Measurements from ENCODE around the gene ORAI1.
A peak's percentile ranks its signal among the peaks of the same experiment; 100 is the strongest.
"Not testable (repeated sequence)": the region's sequence is repeated elsewhere in the genome, so short reads cannot be mapped to it uniquely, and the experiment has no call there.

Gene ORAI1

DNA sequence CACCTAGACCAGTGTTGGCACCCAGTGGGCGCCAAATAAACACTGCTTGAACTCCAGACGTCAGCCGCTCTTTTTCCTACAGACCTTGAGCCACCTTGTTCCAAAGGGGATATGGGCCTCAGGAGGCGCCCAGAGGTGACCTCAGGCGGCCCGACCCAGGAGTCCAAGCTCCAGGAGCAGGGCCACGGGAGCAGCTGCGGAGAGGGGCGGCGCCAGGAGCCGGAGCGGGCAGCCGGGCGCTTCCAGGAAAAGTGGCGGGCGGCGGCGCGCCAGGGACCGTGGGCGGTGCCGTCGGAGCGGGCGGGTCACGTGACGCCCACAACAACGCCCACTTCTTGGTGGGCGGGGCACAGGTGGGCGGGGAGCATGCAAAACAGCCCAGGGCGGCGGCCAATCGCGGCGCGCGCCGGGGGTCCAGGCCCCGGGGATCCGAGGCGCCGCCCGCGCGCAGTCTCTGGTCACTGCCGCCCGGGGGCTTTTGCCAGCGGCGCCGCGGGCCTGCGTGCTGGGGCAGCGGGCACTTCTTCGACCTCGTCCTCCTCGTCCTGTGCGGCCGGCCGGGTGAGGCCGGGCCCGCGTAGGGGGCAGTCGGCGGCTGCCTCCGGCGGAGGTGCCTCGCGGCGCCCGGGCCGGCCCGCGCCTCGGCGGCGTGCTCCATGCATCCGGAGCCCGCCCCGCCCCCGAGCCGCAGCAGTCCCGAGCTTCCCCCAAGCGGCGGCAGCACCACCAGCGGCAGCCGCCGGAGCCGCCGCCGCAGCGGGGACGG lies at the start of gene ORAI1:
Gene ORAI1 (plus strand): TSS at position 444 of the 766 bp plus-strand sequence.
- peak; percentile 95 for DNase-seq

DNA sequence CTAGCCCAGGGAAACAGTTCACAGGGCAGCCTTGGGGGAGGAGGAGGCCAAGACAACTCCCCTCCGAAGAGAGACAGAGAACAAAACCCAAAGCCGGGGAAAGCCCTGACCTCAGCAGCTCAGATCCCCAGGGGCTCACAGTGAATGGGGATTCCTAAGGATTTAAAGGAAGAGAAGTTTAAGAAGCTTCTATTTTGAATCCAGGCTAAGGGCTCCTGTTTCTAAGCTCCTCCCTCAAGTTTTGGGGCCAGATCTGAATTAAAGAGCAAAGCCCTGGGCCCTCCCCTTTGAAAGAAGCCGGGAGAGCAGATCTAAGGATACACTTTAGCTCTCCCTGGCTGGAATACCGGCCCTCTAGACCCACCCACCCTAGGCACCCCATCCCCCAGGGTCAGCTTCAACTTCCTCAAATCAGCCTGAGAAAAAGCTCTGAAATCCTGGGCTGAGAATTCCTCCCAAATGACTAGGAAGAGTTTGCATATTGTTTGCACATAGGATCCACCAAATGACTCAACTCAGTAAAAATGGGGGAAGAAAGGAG lies 49.4 kb upstream of the ORAI1 start:
- DNase-seq, result no peak

DNA sequence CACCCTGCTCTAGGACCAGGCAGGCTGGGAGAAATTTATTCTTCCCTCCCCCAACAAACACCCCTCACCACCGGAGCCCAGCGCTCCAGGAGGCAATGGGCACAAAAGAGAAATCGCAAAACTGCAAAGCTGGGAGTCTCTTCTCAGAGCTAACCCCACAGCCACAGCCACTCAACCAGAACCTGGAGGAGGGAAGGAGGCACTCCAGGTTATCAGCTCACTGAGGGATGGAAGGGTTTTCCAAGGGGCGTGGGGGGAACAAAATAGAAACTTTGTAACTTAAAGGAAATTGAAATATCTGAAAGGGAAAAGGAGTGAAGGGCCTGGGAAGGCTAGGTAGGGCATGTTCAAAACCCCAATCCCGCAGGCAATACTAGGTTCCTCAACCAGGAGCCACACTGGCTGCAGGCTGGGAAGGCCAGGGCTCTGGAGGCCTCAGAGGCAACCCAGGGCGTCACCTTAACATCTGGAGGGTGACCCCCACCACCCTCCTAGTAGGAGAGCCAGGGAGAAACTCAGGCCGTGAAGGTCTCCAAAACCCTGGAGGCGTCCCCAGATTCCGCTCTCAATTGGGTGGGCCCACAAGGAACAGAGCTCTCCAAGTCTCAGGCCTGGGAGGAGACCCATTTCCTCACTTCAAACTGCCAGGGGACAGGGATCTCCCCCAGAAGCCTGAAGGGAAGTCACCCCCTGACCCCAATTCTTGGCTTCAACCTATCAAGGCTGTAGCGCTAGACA lies 48.7 kb upstream of the ORAI1 start:
- DNase-seq, result no peak

DNA sequence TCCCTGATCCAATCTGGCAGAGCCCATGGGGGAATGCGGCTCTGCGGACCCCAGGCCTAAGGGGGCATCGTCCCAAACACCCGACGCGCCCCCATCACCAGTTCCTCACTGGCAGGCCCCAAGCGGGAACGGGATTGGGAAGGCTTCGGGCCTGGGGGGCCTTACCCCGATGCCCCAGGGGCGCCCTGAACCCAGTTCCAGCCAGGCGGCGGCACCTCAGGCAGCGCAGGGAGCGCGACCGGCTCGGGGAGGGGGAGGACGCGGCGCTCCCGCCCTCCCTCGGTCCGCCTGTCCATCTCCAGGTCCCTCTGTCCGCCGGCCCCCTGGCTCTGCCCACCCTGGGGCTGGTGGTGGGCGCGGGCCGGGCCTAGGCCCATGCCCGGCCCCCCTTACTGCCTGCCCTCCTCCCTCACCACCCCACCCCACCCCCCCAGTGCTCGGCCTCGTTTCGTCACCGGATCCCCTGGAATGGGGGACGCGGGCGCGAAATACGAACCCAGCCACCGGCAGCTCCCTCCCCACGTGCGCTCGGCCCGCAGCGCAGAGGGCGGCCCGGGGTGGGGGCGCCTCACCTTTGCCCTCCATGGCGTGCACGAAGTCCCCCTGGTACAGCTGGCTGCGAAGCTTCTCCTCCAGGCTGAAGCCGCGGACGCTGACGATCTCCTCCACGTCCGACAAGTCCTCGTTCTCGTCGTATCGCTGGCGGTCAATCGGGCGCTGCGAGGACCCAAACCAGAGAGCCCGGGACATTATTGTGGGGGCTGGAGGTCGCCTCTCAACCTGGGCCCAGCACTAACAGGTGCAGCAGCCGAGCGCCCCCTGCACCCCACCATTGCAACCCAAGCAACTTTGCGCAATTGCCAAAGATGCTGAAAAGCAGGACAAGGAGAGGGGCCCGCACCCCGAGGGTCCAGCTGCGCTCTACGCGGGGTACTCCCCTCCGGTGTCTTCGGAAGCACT lies 47.8 kb upstream of the ORAI1 start:
- peak; percentile 41 for DNase-seq

DNA sequence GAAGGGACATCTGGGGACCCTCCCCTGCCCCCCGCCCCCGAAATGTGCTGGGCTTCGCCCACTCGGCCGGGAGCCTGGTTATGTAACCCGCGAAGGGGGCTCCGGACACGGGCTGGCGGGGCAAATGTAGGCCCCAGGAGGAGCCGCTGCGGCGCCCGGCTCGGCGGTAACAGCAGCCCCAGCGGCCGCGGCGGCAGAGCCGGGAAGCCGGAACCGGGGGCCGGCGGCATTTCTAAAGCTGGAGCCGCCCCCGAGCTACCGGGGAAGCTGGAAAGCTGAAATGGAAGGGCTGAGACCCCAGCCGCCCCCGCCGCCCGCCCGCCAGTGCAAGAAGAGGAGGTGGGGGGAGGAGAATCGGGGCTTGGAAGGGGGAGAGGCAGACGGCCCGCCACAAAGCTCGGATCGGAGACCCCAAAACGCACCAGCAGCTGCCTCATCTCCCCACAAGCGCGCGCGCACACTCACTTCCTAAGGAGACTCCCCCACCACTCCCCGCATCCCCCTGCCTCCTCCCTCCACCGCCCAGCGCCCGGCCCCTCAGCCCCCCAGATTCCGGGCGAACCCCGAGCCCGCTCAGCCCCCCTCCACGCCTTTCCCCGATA lies 47.0 kb upstream of the ORAI1 start:
- peak; percentile 43 for DNase-seq

DNA sequence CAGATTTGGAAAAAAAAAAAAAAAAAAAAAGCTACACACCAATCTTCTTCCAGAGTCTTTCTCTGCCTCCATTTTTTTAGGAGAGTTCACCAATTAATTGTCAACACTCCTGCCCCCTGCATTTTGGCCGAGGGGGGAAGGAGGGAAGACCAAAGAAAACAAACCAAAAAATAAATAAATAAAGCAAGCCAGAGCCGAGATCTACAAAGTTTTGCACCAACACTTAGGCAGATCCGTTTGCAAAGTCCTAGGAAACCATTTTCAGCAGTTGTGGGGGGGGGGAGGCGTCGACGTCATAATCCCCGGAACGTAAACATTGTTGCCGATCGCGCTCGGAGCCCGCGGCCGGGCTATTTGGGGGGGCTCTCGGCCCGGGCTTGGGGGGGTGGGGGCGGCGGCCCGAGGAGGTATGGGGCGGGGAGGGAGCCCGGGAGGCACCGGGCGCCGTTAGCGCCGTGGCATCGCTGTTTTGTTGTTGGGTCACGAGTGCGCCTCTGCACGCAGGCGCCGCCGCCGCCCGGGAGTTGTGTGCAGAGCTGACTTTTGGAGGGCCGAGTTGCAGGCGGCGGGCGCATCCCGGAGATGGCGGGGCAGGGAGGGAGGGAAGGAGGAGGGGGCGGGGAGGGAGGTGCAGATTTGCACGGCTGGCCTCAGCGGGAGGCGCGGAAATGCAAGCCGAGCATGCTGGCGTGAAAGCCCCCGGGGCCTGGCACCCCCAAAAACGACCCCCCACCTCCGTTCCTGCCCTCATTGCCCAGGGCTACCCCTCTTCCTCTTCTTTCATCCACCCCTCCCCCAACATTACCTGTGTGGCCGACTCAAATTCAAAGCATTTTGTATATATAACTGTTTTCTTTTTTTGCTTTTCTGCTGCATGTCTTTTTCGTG lies 46.1 kb upstream of the ORAI1 start:
- peak; percentile 76 for DNase-seq

DNA sequence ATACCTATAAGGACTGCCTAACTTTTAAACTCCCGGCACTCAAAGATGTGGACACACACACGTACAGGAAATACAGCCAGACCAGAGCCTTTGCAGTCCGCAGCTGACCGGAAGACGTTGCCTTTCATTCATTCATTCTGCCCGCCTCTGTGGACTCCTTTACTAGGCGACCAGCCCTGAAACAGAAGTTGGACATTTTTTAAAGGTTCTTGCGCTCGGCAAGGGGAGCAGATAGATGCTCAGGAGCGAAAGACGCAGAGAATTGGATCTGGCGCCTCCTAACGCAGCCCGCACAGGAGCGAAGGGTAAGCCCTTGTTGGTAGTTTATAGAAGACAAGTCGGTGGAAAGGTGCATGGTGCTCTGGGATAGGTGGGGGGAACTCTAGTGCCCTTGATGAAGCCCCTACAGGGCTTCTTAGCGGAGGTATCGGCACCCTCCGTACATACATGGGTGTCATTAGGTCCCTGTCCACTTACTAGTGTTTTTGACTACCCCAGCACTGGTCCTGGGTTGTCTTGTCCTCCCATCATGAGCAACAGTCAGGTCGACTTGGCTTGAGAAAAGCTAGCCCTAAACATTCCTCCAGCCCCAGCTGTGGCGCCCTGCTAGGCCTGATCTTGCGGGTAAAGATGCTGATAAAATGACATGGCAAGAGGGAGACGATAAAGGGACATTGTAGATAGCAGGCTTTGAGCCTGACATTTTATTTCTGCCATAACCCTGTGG lies 45.2 kb upstream of the ORAI1 start, which contains the start of gene KDM2B:
Gene KDM2B (minus strand): TSS at position 65 of the 727 bp plus-strand sequence. CDS start 112 bp downstream, outside the sequence.
- peak; percentile 21 for DNase-seq

DNA sequence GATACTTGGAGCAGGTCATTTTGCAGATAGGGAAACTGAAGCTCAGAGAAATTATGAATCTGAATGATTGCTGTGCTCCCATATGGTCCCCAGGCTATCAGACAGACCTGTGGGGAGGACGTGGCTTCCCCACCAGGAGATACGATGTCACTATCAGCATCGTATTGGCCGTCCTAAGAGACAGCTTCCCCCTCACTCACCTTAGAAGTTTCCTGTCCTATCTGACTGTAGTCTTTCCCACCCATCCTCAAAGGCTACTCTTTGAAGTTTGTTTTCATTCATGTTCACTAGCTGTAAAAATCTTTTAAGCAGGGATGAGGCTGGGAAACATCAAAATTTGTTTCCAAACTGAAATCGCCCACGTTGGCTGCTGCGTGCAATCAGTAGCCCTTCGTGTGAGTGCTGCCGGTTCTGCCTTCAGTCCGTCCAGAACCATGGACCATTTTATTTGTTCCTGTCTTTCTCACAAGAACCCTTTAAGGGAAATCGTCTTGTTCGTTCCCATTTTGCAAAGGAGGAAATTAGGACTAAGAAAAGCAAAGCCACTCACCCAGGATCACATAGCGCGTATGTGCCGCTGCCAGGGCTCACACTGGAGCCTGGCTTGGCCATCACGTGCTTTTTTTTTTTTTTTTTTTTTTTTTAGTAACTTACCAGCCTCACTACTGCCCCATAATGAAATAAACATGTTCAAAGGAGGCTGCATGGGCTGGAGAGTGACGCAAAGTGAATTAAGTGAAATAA lies 44.5 kb upstream of the ORAI1 start:
- no peak for DNase-seq

DNA sequence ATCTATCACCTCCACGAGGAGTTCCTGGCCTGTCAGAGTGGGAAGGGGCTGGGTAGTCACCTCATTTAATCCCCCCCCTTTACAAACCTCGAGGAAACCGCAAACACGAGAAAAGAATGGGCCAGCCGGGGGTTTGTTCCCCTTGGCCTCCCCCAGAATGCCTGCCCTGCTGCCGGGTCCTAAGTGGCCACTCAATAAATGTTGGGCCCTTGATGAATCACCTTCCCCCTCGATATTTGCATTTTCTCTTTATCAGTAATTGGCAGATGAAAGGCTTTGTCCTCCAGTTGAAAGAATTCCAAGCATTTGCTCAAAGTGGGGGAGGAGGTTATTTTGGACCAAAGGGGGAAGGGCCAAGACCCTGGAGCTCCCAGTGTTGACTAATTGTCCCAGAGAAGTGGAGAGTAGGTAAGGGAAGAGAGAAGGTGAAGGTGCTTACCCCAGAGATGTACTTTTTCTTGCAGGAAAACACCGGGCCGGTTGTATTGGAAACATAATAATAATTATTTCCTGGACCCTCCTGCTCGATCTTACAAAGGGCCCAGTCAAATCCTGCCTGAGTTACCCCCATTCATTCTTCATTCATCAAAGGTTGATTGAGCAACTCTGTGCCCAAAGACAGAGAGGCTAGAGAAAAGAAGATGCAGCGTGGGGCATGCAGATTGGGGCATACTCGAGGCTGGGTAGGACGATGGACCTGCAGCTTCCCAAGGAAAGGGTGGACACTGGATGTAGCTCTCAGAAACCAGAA lies 43.6 kb upstream of the ORAI1 start:
- DNase-seq, result no peak

DNA sequence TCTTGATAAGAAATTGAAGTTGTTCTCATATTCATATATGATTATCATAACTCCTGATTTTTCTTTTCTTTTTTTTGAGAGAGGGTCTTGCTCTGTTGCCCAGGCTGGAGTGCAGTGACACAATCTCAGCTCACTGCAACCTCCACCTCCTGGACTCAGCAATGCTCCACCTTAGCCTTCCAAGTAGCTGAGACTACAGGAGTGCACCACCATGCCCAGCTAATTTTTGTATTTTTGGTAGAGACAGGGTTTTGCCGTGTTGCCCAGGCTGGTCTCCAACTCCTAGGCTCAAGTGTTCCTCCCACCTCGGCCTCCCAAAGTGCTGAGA lies 43.0 kb upstream of the ORAI1 start:
- not testable (repeated sequence) for DNase-seq

DNA sequence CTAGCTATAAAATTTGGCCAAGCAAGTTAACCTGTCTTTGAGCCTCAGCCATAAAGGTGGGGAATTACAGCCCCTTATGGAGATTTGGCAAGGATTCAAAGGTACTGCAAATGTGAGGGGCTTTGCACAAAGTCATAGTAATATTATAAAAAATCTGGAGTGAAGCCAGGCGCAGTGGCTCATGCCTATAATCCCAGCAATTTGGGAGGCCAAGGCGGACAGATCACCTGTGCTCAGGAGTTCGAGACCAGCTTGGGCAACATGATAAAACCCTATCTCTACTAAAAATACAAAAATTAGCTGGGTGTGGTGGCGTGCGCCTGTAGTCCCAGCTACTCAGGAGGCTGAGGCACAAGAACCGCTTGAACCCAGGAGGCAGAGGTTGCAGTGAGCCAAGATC lies 41.4 kb upstream of the ORAI1 start:
- DNase-seq, result not testable (repeated sequence)

DNA sequence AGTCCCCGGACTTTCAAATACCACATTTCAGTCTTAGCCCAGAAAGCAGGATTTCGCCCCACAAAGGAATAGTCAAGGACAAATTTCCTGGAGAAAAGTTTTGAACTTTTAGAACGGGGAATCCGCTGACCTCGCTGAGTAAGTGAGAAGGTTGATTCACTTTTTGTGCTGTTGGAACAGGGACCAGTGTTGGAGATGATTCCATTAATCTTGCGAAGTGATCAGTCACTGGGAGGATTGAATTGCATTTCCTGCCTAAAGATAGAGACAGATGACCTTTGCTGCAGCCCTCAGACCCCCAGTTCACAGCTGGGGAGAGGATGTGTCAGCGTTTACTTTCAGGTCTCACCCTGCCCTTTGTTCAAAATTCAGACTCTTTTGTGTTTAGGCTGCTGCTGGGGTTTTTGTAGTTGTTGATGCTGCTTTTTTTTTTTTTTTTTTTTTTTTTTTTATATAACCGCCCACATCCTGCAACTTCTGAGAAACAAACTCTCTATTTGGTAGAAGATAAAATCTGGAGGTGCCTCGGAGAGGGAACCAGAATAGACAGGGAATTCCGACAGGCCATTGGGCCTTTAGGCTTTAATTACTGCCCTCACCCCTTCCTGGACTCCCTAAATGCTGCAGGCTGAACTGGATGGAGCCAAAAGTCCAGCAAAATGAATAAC lies 35.7 kb upstream of the ORAI1 start:
- DNase-seq, result peak; percentile 71

DNA sequence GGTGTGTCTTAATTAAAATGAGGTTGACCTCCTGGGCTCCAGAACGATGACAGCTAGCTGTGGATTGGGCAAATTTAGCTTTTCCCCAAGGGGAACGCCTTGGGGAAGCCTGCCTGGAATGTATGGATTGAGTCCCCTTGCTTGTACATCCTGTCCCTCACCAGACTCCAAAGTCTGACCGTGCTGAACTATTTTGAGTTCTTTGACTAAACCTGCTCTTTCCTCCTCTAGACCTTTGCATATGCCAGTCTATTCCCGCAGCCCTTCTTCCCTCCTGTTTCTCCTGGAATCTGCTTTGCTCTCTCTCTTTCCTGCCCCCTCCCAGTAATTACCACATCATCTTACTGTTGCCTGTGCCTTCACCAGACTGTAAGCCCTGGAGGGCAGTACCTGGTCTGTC lies 34.0 kb upstream of the ORAI1 start:
- DNase-seq, result no peak

DNA sequence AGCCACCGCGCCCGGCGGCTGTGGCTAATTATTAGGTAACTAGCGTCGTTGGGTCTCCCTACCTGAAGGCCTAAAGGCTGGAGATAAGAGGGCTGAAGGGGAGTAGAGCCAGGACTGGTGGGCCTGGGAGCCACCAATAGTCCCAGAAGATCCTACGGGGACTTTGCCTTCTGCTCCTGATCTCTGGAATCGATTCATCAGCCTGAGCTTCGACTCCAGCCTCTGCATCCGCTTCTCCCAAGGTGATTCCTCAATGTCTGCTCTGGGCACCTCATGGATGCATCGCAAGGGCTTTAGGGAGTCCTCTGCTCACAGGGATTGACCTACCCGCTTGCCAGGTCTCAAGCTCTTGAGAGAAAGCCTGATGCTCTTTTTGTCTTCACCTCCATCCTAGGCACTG lies 30.8 kb upstream of the ORAI1 start:
- DNase-seq, result no peak

DNA sequence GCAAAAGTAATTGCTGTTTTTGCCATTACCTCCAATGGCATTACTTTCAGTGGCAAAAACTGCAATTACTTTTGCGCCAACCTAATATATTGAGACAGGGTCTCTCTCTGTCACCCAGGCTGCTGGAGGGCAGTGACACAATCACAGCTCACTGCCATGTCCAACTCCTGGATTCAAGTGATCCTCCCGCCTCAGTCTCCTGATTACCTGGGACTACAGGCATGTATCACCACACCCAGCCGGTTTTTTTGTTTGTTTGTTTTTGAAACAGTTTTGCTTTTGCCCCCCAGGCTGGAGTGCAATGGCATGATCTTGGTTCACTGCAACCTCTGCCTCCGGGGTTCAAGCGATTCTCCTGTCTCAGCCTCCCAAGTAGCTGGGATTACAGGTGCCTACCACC lies 29.8 kb upstream of the ORAI1 start:
- DNase-seq, result no peak

DNA sequence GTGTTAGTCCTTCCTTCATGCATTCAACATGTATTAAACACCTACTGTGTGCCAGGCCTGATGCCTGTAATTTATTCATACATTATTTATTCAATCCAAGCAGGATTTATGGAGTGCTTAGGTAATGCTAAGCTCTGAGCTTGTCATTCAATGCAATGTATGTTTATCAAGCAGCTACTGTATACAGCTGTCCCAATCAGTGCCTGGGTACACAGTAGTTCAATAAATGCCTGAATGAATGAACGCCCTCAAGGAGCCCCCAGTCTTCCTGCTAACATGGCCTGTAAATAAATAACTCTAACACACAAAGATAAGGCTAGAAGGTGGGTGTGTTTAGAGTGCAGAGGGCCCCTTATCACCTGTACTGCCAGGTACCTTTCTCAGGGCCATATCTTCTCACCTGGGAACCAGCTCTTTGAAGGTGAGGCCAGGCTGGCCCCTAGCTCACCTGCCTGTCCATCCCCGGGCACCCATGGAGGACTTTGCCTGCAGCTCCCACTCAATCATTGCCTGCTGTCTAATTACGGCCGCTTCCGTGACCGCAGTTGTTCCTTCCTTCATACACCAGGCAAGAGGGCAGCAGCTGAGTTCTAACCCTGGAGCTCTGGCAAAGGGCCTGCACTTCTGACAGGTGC lies 25.5 kb upstream of the ORAI1 start:
- DNase-seq, result no peak

DNA sequence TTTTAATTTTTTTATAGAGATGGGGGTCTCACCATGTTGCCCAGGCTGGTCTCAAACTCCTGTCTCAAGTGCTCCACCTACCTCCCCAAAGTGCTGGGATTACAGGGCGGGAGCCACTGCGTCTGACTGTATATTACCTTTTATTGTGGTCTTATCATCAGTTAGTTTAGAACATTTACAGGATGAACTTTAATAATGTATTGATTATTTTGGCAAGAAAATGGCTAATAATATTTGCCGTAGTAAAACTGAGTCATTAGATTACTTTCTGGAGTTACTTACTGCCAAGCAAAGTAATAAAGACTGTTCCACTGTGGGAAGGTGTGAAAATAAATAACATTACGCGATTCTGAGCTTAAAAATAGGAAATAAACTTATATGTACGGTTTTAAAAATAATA lies 23.6 kb upstream of the ORAI1 start:
- no peak for DNase-seq

DNA sequence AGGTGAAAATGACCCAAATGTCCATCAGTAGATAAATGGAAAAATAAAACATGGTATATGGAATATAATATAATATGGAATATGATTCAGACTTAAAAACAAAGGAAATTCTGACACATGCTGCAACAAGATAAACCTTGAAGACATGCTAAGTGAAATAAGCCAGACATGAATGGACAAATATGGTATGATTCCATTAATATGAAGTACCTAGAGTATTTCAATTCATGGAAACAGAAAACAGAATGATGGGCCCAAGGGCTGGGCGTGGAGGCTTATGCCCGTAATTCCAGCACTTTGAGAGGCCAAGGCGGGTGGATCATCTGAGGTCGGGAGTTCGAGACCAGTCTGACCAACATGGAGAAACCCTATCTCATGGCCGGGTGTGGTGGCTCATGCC lies 22.7 kb upstream of the ORAI1 start:
- no peak for DNase-seq

All from activated gamma-delta T cell treated with Interleukin-2 at 50 U/mL for 16 hours (primary cell).